GM12891 (cell line): ENCODE results near the gene FAM222A.

Source experiments
- DNase-seq: peaks from one replicate; pipeline ENCODE4 v3.0.0; 2011; ENCODE audit warnings: low spot score; ENCODE audit not compliant: insufficient read length
- FAIRE-seq: peaks from 2 replicates; lab custom pipeline; 2011; peaks lifted over from hg19 to GRCh38; lab: Jason Lieb, UNC
- PAX5 ChIP-seq: IDR thresholded peaks from 2 replicates; pipeline ENCODE4 v1.6.1; 2011; ENCODE audit warnings: low read length, moderate library complexity, mild to moderate bottlenecking; ENCODE audit not compliant: insufficient read depth, severe bottlenecking
- POLR2A ChIP-seq: IDR thresholded peaks from 2 replicates; pipeline ENCODE4 v1.6.1; 2011; ENCODE audit warnings: low read depth, low read length, control low read depth
- POLR2AphosphoS5 ChIP-seq: IDR thresholded peaks from 2 replicates; pipeline ENCODE4 v1.6.1; 2011; ENCODE audit warnings: low read depth, low read length, control low read depth
- POU2F2 ChIP-seq: IDR thresholded peaks from 2 replicates; pipeline ENCODE4 v1.6.1; 2011; ENCODE audit warnings: low read depth, mild to moderate bottlenecking, control low read depth, low read length, moderate library complexity
- SPI1 ChIP-seq: IDR thresholded peaks from 2 replicates; pipeline ENCODE4 v1.6.1; 2011; ENCODE audit warnings: low read depth, low read length, control low read depth
- TAF1 ChIP-seq: IDR thresholded peaks from 2 replicates; pipeline ENCODE4 v1.6.1; 2011; ENCODE audit warnings: low read depth, low read length, control low read depth

Gene FAM222A

GRCh38 chr12:109808876-109809646 lies 95.4 kb downstream of the FAM222A start:
- DNase-seq (no peak), FAIRE-seq (no peak)

GRCh38 chr12:109810954-109811623 lies 97.5 kb downstream of the FAM222A start:
- no peak for FAIRE-seq
- TF ChIP-seq POU2F2 = no peak
- no peak for DNase-seq

More at GRCh38 chr12:109808876-109809646, 95.4 kb downstream of the FAM222A start:
- TF ChIP-seq PAX5 = no peak
- no peak for TF ChIP-seq SPI1
- no peak for TF ChIP-seq POLR2AphosphoS5
- no peak for TF ChIP-seq TAF1
- no peak for TF ChIP-seq POLR2A
- TF ChIP-seq POU2F2 = no peak

GRCh38 chr12:109811624-109811995 lies 98.0 kb downstream of the FAM222A start:
- FAIRE-seq (no peak), DNase-seq (no peak)
- TF ChIP-seq SPI1 = no peak
- TF ChIP-seq POU2F2 = no peak
- TF ChIP-seq PAX5 = no peak
- no peak for TF ChIP-seq POLR2AphosphoS5
- no peak for TF ChIP-seq POLR2A
- no peak for TF ChIP-seq TAF1

- DNase-seq = no peak
- TF ChIP-seq PAX5 (no peak), POLR2A (no peak), TAF1 (no peak), SPI1 (no peak), POLR2AphosphoS5 (no peak), POU2F2 (no peak)
- no peak for FAIRE-seq
These were observed 100.3 kb downstream of the FAM222A start for GRCh38 chr12:109813810-109814416.

GRCh38 chr12:109814600-109815150 lies 101.0 kb downstream of the FAM222A start:
- FAIRE-seq (no peak), DNase-seq (no peak)
- no peak for TF ChIP-seq SPI1
- no peak for TF ChIP-seq POLR2A
- no peak for TF ChIP-seq POU2F2
- no peak for TF ChIP-seq PAX5
- no peak for TF ChIP-seq POLR2AphosphoS5
- TF ChIP-seq TAF1 = no peak

DNA sequence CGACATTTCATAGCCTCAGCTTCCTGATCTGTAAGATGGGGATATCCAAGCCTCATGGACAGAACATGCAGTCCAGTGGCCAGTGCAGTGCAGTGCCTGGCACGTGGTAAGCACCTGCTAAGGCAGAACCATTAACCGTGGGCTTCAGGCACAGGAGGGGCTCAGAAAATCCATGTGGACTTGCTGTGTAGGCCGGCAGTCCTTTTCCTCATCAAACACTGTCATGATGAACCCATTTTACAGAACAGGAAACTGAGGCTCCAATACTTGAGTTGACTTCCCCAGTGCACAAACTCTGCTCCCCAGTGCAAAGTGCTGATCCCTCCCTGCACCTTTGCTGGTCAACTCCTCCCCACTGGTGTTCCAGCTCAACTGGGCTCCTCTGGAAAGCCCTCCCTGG lies 101.6 kb downstream of the FAM222A start:
- DNase-seq (no peak), FAIRE-seq (no peak)
- TF ChIP-seq SPI1 = no peak
- TF ChIP-seq TAF1 = no peak
- TF ChIP-seq POLR2AphosphoS5 = no peak
- no peak for TF ChIP-seq POLR2A
- TF ChIP-seq POU2F2 = no peak
- no peak for TF ChIP-seq PAX5

- FAIRE-seq (no peak), DNase-seq (no peak)
- no peak for TF ChIP-seq POLR2A
- TF ChIP-seq POU2F2 = no peak
- no peak for TF ChIP-seq POLR2AphosphoS5
- TF ChIP-seq PAX5 = no peak
- no peak for TF ChIP-seq SPI1
- no peak for TF ChIP-seq TAF1
These were observed 102.4 kb downstream of the FAM222A start for GRCh38 chr12:109815757-109816617.

GRCh38 chr12:109816870-109817269 lies 103.2 kb downstream of the FAM222A start:
- FAIRE-seq (no peak), DNase-seq (no peak)
- TF ChIP-seq POLR2A (no peak), SPI1 (no peak)

GRCh38 chr12:109817627-109818231 lies 104.1 kb downstream of the FAM222A start:
- FAIRE-seq = no peak
- TF ChIP-seq POLR2A = no peak

More at GRCh38 chr12:109817627-109818231, 104.1 kb downstream of the FAM222A start:
- no peak for DNase-seq
